ENCODE results near the gene PKHD1.

The PKHD1 gene

DNA sequence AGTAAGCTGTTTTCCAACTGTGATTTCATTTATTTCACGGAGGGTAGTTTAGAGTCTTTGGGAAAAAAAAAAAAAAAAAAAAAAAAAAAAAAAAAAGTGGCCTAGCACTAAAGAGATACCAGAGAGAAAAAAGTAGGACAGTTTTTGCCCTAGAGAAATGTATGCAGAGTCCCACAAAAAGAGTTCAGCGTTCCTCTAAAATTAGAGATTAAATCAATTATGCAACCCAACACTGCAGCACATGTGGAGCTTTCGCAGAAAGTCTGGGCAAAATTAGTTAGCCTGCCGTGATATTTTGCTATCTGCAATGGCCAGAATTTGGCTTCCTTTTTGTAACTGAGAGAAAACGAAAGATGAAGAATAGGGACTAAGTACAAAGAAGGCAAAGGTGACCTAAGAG is 309.8 kb downstream of the PKHD1 start:
- DNase-seq = no peak

DNA sequence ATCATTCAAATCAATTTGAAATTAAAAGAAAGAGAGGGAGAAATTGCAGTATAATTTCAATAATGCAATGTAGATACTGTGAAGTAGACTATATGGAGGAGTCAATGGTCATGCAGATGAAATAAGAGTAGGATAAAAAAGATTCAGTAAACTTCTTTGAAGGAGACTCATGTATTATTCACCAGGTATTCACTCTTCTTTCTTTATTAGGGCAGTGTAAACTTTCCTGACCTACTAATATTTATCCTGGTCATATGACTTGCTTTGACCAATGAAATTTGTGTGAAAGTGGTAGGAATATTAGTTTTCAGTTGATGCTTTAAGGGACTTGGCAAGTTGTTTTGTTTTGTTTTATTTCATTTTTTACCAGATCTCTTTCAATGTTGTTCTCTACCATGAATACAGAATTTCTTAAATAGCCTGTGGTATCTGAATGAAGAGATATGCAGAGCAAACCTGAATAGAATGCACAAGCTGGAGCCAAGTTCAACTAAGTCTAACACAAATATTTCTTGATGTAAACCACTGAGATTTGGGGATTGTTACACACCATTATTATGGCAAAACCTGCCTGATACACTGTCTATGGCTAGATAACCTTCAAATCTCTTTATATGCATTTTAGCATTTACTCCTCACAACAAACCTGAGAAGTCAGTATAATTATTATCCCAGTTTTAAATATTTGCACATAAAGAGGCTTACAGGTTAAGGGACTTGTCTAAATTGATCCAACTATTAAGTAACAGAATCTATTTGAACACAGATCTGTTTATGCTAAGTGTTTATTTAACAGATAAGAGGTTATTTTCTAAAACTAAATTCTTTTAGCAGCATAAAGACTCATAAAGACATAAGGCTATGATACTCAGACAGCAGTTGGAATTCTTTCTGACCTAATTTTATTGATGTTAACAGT is 311.2 kb downstream of the PKHD1 start:
- no peak for DNase-seq

DNA sequence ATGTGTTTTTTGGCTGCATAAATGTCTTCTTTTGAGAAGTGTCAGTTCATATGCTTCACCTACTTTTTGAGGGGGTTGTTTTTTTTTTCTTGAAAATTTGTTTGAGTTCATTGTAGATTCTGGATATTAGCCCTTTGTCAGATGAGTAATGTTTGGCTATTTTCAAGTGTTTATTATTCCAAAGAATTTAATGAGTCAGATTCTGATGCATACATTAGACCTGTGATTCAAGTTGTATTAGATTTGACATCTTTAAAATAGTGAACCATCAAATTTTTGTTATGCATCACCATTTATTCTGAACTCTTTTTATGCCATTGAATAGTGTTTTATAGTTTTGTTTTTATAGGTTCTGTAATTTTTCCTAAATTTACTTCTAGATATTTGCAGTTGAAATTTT is 319.3 kb downstream of the PKHD1 start:
- DNase-seq = no peak

DNA sequence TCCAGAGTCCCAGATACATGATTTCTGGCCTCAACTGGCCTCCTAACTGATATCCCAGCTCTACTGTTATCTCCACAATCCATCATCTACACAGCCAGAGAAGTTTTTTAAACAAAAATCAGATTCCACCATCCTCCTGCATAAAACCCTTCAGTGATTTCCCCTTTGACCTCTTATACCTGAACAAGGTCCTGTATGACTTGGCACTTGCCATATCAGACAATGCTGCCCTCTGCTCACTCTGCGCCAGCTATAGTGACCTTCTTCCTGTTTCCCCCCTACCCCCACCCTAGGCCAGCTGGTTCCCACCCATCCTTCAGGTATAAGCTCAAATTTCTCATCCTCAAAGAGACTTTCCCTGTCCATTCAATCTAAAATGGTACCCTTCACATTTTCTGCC is 322.2 kb downstream of the PKHD1 start:
- no peak for DNase-seq

DNA sequence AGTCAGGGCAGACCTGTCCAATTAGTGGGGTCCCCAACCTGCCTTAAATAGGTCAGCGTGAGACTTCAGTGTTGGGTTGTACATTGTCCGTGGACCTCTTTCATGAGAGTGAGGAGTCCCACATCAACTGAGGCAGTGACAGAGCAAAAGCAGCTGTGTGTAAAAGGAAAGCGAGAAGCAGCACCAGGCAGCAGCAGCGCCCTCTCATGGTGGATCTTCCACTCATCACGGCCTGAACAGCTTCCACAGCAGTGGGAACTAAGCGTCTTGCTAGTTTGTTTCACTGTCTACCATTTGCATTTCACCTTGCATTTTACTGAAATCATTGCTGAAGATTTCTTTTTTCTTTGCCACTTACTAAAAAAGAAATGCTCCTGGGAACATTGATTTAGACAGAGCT is 333.8 kb downstream of the PKHD1 start:
- no peak for DNase-seq

DNA sequence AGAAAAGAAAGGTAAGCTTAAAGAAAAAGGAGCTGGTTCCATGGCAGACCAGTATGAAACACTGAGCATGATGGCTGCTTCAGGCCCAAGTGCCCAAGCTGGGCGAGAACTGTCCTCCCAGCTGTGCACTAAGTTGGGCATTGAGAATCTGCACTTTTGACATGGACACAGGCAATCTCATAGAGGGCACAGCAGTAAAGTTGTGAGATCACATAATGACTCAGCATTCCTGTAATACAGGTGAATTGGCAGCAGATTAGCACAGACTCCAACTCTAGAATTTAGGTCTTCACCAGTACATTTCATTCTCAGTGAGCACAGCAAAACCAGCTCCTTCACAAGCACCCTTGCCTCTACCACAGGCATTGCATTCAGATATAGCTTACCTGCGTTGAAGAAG is 343.4 kb downstream of the PKHD1 start:
- no peak for DNase-seq

DNA sequence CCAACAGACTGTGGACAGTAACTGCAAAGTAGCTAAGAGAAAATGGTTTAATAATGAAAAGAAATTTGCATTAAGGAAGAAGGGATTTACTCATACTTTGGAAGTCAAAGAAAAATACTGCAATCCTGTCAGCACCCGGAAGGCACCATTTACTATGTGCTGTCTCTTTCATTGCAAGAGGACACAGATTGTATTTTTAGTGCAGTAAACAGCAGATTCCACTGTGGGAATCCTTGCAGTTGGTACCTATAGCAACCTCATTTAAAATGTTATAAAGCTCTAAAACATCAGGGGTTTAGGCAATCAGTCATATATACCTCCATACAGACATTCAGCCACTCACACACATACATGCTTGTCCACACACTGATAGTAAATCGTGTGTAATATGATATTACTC is 346.8 kb downstream of the PKHD1 start:
- no peak for DNase-seq

DNA sequence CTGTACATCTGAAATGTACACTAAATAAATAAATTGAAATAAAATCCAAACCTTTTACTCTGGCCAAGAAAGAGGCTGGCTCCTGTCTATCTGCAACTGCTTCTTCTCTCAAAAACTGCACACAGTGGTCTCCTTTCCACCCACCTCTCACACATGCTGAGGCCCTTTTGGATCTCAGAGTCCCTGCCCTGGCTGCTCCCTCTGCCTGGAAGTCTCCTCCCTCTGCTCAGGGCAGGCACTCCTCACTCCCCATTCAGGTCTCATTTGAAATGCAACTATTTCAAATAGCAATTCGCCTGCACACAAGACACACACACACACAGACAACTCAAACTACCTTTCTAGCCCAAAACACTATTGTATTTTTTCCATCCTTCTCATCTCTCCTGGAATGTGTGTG is 348.8 kb downstream of the PKHD1 start:
- DNase-seq = no peak

DNA sequence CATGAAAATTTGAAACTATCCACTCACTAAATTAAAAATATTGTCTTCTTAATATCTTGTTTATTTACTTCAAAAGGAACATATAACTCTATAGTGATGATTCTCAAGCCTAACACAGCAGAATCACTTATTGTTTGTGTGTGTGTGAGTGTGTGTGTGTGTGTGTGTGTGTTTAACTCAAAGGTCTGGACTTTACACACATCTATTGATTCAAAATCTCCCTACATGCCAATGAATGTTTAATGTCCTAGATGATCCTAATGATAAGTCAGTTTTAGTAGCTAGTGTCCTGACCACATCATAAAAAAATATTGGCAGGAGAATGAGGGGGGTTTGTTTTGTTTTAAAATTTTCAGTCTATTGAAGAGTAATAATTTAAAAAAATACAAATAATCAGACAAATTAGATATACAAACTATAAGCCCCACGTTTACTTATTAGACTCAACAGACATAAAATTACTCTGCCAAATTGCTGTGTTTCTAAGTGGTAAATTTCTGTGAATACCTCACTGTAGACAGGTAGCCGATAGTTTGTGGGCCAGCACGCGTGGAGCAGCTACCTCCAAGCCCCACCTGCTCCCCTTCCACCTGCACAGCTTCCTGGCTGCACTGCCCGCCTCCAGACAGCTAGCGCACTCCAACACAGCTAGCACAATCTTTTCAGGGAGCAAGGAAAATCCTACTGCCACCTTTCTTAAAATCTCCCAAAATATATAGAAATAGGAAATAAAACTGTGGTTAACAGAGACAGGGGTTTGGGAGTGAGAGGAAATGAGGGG is 349.6 kb downstream of the PKHD1 start:
- DNase-seq = no peak

DNA sequence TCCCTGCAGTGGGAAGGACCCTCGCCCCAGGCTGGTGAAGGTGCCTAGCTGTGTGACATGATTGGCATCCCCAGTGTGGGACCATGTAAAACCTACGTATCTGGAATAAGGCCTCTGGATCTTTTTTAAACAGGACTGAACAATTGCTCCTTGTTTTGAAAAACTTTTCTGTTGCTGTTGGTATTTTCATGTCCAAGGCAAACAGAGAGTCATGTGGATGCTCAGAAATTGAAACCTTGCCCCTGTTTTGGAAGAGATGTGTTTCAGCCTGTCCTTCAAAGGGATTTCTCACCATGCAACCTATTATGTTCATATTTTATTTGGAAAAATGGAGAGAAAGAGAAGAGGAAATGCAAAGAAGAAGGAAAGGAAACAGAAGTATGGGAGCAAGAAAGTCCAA is 362.3 kb downstream of the PKHD1 start:
- no peak for DNase-seq

DNA sequence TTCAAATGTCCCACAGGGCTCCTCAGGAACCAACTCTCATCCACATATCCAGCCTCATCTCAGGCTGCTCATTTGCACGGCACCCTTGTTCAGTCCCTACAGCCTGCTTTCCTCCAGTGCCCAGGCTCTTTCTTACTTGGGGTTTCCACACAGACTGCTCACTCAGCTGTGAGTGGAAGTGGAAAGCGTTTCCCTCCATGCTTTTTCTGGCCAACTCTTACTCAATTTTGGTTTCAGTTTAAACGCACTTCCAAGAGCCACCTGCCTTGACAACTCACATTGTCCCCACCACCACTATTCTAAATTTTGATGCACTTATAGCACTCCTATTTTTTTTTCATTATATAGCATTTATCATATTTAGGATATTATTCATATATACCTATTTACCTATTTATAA is 367.1 kb downstream of the PKHD1 start:
- DNase-seq = no peak

DNA sequence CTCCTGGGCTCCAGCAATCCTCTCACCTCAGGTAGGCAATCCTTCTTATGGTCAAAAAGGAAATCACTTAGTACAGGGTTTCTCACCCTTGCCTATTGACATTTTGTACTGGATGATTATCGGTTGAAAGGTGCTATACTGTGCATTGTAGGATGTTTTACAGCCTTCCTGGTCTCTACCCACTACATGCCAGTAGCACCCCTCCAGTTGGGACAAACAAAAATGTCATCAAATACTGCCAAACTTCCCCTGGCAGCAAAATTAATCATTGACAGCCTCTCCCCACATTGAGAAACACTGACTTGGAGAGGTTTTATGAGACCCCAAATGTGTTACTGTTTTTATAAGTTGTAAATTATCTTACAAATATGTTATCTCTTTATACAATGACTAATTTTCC is 368.1 kb downstream of the PKHD1 start:
- no peak for DNase-seq

DNA sequence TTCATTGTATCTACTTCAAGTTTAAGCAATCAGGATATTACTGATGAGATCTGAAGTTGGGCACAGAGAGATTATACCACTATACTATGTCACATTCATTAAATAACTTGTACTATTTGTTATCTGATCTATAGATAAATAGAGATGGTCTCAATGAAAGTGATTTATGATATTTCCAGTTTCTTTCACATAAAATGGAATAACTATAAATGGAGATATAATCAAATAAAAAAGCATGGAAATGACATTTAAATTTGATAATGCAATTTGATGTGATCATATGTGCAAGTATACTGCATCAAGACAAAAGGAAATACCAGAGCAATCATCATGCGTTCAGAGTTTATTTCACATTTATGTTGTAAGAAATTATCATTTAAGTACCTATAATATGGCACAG is 368.9 kb downstream of the PKHD1 start:
- DNase-seq = no peak

DNA sequence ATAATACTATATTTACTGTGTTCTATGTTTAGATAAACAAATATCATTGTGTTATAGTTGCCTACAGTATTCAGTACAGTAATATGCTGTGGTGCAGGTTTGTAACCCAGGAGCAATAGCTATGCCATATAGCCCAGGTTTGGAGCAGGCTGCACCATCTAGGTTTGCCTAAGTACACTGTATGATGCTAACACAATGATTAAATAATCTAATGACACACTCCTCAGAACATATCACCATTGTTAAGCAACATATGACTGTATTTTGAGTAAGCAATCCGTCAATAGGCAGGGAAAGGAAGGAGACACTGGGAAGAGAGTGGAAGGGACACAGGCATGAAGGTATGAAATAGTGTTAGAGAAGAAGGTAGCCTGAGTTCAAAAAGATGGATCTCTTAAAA is 369.9 kb downstream of the PKHD1 start:
- DNase-seq = no peak

DNA sequence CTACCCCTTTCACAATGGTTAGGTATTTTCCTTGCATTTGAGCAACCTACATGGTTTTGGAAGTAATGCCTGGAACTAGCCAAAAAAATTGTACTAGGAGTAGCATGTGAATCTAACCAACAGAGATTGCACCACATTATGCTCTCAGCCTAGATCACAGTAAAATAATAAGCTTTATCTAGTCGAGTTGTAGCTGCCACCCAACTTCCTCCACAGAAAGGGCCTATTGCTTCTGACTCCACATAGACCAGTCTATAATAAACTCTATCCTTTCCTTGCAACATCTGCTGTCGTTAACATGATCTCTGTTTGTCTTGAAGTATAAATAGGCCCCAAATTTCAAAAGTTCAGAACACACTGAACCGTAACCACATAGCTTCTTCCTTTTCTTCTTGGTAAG is 375.5 kb downstream of the PKHD1 start:
- no peak for DNase-seq

DNA sequence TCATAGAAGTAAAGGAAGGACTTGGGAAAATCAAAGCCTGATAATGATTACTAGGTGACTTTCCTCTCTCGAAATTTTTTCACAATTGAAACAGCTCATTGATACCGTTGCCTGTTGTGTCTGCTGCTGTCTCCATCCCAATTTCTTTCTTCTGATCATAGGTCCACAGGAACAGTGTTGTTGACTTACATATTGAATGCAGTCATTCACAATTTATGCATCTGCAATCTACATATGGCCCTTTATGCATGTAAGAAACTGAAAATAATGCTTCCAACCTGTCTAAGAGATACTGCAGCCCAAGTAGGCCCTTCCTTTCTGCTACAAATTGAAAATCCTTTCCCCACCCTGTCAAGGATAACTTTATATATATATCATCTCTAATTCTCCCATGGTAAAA is 381.3 kb downstream of the PKHD1 start:
- no peak for DNase-seq

DNA sequence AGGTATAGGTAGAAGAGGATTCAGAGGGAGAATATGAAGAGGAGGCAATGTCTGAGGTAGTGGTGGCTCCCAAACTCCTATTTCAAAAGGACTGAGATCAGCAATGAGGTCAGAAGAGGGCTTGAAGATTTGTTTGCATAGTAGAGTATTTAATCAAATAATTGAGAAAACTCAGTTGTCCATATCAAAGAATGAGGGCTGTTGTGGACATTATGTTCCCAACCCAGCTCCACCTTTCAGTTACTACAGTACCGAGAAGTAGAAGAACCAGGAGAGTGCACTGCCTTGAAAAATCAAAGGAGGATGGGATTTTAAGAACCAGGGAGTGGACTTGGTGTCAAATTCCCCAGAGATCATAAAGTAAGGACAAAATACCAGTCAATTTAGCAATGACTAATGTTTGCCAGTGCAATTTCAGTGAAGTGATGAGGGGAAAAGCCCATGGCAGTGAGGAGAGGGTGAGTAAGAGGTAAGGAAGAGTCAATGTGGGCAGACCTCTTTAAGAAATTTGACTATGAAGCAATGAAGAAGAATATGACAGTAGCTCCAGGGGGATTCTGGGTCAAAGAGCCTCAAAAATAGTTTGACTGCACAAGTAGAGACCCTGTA is 382.4 kb downstream of the PKHD1 start:
- DNase-seq = no peak

DNA sequence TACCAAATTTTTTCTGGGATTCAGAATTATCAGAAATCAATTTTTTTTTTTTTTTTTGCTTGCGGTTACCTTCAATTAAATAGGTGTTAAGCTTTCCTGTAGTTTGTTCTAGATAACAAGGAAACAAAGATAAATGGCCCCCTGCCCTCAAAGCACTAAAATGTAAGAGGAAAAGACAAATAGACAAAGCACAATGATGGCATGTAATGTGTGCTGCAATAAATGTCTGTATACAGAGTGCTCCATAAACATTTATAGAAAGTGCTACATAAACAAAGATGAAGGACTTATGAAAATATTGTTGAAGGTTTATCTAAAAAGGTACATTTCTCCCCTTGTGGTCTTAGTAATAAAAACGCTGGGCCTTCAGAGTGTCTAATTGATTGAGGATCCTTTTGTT is 384.6 kb downstream of the PKHD1 start:
- DNase-seq = no peak

DNA sequence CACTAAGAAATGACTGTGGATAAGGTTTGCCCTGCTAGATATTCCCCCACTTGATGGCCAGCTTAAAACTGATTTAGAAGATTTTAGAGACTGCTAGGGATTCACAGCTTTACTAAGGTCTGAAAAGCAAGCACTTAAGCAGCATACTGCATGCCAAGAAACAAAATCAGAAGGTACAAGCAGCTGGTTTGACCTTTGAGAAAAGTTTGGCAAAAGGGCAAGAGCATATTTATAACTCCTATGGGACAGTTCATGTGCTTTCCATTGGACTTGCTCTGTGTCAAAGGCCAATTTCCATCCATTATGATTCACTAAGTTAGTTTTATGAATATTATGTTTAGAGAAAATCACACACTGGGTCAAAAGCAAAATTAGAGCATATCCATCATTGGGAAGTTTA is 402.8 kb downstream of the PKHD1 start:
- DNase-seq = no peak

DNA sequence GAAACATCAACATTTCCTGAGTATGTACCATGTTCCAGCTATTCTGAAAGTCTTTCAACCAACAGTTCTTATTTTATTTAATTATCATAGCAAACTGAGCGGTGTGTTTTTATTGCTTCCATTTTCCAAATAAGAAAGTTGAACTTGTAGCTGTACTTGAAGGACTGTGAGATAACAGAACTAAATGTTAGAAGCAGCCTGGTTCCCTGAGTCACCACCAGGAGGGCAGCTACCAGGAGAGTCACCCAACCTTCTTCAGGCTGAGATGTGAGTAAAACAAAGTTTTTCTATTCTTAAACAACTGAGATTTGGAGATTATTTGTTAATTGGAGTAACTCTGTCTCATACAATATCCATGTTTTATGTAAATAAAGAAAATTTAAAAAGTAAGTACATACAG is 403.4 kb downstream of the PKHD1 start:
- no peak for DNase-seq

DNA sequence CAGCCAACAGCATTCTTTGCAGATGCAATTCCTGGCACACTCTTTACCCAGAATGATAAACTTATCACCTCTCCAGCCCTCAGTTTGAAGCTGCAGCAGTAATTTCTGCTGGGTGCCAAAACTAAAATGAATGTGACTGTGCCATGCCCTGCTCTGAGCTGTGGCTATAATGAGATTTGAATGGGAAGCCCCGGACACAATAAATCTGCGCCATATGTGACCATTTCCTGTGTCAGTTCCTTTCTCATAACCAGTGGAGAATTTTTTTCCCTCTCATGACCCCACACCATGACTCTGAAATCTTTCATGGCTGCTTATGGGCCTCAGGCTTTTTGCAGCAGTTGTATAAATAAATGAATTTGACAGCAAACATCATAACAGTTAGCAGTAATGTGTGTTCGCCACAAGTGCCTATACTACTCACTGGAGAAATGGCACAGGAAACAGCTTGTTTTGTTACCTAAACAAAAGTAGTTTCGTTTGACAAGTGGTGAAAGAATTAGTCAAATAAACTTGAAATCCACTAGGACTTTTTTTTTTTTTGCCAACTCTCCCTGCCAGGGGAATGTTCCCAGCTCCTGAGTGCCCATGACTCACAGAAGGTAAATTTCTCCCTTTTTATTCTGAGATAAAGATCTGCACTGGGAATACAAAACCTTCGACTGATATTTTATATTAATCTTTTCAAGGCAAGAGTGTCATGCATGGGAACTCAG is 408.4 kb downstream of the PKHD1 start:
- no peak for DNase-seq

DNA sequence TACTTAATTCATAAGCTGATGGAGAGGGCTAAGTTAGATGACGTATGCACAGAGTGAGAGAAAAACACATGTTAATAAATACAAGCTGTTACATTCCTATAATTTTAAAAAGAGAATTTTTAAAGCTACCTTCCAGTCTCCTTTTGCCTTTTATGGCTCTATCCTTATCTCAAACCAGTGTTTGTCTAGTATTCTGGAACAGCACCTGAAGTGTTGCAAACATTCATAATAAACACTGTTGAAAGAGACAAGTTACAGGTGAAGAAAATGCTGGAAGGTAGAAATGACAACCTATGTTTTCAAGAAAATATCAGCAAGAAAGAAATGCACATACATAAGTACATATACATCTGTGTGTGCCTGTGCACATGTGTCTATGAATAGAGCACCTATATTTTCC is 409.1 kb downstream of the PKHD1 start:
- DNase-seq = no peak

DNA sequence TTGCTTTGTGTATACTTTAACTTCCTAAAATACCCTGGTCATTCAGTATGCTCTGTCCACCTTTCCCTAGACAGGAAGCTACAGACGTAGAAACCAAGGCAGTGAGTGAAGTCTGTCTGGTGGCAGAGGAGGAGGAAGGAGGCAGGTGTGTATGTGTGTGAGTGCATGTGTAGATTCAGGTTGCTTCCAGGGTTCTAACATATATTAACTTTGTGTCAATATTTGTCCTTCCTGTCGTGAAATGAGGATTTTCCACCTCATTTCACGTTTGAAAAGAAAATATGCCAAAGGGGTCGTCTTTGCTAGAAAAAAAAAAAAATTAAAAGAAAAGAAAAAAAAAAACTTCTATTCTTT is 411.5 kb downstream of the PKHD1 start:
- no peak for DNase-seq

Measured in midbrain (tissue), 1 donor.